Tibial artery (tissue), 4 donors: ENCODE data around the gene PTPRG.

Experiments used
- DNase-seq, 2 donors: peaks; one replicate each; pipeline ENCODE4 v3.0.0-alpha.2; 2019
- H3K27ac ChIP-seq, 2 donors: fragments of 200-600 bp; sonication (generic) in 1 of 2; 1 replicate in 1 of 2; 2 replicates in 1 of 2; pipeline ENCODE4 v1.5.1; 2018 to 2019; ENCODE audit warnings: mild to moderate bottlenecking in 1 of 2
- H3K27me3 ChIP-seq, 2 donors: fragments of 200-600 bp; sonication (generic) in 1 of 2; one replicate each; pipeline versions ENCODE4 v1.5.1 to v1.6.0; 2016 to 2019
- H3K36me3 ChIP-seq, 3 donors: fragments of 200-600 bp; sonication (generic) in 2 of 3; one replicate each; pipeline ENCODE4 v1.5.1; 2016 to 2019; ENCODE audit warnings: mild to moderate bottlenecking in 2 of 3
- H3K4me1 ChIP-seq, 4 donors: fragments of 200-600 bp; sonication (generic) in 2 of 4; 1 replicate in 3 of 4; 2 replicates in 1 of 4; pipeline ENCODE4 v1.5.1; 2016 to 2019
- H3K4me3 ChIP-seq, 2 donors: fragments of 200-600 bp; sonication (generic) in 1 of 2; 1 replicate in 1 of 2; 2 replicates in 1 of 2; pipeline ENCODE4 v1.5.1; 2018 to 2019; ENCODE audit warnings: mild to moderate bottlenecking in 2 of 2
- H3K9me3 ChIP-seq, 3 donors: fragments of 200-600 bp; sonication (generic) in 1 of 3; one replicate each; pipeline ENCODE4 v1.5.1; 2016 to 2019
- intact Hi-C: fragments of 100-400 bp; cut with DNase I; formaldehyde crosslinking; loops from one replicate; pipeline ENCODE4 v1.15.0; 2023; ENCODE audit warnings: low total_unique reads
- TF ChIP-seq, protein P1 (sequence below), 2 experiments: fragments of 200-600 bp in 1 of 2; fragments of 450-650 bp in 1 of 2; IDR thresholded peaks; one replicate each; pipeline ENCODE4 v1.5.1; 2017 to 2019; ENCODE audit warnings: antibody characterized with exemption in 2 of 2, mild to moderate bottlenecking in 1 of 2, moderate library complexity in 1 of 2

PTPRG gene

DNA sequence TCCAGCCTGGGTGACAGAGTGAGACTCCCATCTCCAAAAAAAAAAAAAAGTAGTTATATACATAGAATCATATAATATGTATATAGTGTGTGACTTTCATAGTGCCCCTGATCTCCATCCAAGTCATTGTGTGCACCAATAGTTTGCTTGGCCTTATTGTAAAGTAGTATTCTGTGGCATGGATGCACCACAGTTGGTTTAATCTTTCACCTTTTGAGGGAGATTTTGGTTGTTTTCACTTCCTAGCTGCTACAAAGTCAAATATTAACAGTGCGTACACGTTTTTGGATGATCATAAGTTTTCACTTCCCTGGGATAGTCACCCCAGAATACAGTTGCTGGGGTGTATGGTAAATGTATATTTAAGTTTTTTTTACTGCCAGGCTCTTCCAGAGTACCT, 162.8 kb downstream of the PTPRG start:
- TF ChIP-seq, protein P1, sequence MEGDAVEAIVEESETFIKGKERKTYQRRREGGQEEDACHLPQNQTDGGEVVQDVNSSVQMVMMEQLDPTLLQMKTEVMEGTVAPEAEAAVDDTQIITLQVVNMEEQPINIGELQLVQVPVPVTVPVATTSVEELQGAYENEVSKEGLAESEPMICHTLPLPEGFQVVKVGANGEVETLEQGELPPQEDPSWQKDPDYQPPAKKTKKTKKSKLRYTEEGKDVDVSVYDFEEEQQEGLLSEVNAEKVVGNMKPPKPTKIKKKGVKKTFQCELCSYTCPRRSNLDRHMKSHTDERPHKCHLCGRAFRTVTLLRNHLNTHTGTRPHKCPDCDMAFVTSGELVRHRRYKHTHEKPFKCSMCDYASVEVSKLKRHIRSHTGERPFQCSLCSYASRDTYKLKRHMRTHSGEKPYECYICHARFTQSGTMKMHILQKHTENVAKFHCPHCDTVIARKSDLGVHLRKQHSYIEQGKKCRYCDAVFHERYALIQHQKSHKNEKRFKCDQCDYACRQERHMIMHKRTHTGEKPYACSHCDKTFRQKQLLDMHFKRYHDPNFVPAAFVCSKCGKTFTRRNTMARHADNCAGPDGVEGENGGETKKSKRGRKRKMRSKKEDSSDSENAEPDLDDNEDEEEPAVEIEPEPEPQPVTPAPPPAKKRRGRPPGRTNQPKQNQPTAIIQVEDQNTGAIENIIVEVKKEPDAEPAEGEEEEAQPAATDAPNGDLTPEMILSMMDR (IDR thresholded peaks at IDR 0.05): no peak
- Histone ChIP-seq H3K27me3 (no peaks in the 10 kb centered on the region), H3K9me3 (no peaks in the 10 kb centered on the region), H3K36me3 (no peaks in the 10 kb centered on the region), H3K27ac (no peak overlapping the region), H3K4me3 (no peak overlapping the region), H3K4me1 (peaks cover 0 to 47% (median 8%) of the 10 kb centered on the region in 4 donors)
- intact Hi-C loops: no loop called here
- no peak for DNase-seq

DNA sequence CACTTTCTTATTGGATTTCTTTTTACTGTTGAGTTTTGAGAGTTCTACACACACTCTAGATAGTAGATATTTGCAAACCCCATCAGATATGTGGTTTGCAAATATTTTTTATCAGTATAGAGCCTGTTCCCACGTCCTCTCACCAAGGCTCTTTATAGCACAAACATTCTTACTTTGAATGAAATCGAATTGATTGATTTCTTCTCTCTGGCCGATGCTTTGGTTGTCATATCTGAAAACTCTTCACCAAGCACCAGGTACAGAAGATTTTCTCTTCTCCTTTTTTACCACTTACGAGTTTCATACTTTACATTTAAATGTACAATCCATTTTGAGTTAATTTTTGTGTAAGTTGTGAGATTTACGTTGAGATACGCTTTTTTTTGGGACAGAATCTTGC, 163.4 kb downstream of the PTPRG start:
- no peak for DNase-seq

GRCh38 chr3:61725851-61726333, 164.5 kb downstream of the PTPRG start:
- intact Hi-C loops: no loop called here
- Histone ChIP-seq H3K9me3 (no peaks in the 10 kb centered on the region), H3K27me3 (no peaks in the 10 kb centered on the region), H3K4me1 (peaks cover 0 to 47% (median 3%) of the 10 kb centered on the region in 4 donors), H3K36me3 (no peaks in the 10 kb centered on the region), H3K4me3 (no peak overlapping the region), H3K27ac (no peak overlapping the region)
- TF ChIP-seq, protein P1 (IDR thresholded peaks at IDR 0.05): no peak
- no peak for DNase-seq

More for the DNA sequence above, 163.4 kb downstream of the PTPRG start:
- intact Hi-C loops: no loop called here
- Histone ChIP-seq H3K4me1 (peaks cover 0 to 44% (median 5%) of the 10 kb centered on the region in 4 donors), H3K27me3 (no peaks in the 10 kb centered on the region), H3K4me3 (no peak overlapping the region), H3K27ac (no peak overlapping the region), H3K36me3 (no peaks in the 10 kb centered on the region), H3K9me3 (no peaks in the 10 kb centered on the region)
- TF ChIP-seq, protein P1 (IDR thresholded peaks at IDR 0.05): no peak

GRCh38 chr3:61727435-61727834, 166.1 kb downstream of the PTPRG start:
- intact Hi-C loops: no loop called here
- no peak for DNase-seq
- no peak overlapping the region for H3K4me3 ChIP-seq
- H3K27me3 ChIP-seq: no peaks in the 10 kb centered on the region
- H3K4me1 ChIP-seq: peaks cover 0 to 51% (median 6%) of the 10 kb centered on the region in 4 donors
- H3K36me3 ChIP-seq: no peaks in the 10 kb centered on the region
- H3K27ac ChIP-seq: no peak overlapping the region
- no peaks in the 10 kb centered on the region for H3K9me3 ChIP-seq
- TF ChIP-seq, protein P1 (IDR thresholded peaks at IDR 0.05): no peak

DNA sequence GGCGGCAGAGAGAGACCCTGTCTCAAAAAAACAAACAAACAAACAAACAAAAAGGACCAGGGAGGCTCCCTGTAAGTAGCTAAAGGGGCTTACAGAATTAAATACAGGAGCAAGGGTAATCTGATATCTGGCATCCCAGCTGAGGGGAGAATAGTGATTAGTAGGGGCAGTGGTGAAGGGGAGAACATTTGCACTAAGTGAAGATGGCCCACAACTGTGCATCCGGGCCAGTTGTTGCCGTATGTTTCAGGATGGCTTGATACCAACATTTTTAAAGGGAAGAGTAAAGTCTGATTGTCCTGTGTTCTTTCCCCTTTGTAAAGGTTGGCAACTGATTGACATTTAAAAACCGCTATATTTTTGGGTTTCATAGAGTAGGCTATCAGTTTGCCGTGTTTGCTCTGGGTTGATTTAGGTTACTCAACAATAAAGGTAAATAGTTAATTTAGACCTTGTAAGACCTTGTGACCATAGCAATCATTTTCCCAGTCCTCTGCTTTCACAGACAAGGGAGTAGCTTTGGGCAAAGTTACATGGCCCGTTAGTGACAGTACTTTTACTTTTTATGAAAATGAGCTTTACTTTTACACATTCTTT, 167.8 kb downstream of the PTPRG start:
- no peak overlapping the region for H3K4me3 ChIP-seq
- DNase-seq: no peak
- no peaks in the 10 kb centered on the region for H3K36me3 ChIP-seq
- TF ChIP-seq, protein P1 (IDR thresholded peaks at IDR 0.05): no peak
- H3K9me3 ChIP-seq: no peaks in the 10 kb centered on the region
- no peak overlapping the region for H3K27ac ChIP-seq
- intact Hi-C loops: no loop called here
- peaks cover 0 to 61% (median 10%) of the 10 kb centered on the region in 4 donors for H3K4me1 ChIP-seq
- H3K27me3 ChIP-seq: no peaks in the 10 kb centered on the region
